Caco-2 (cell line): ENCODE data around the gene NBR1. TPM values are rescaled to one million over a fixed set of nuclear protein-coding genes. Genes with fewer than 3 reads are reported as not detected.

Experiments
- BruUV-seq: library from RNA; stranded (reverse); fragments of 400-500 nt; replicated peaks from 2 replicates; lab custom pipeline; 2021; lab: Mats Ljungman, UMichigan
- CTCF ChIA-PET: fragments of 300-600 bp; sonication (Branson Sonifier 250); formaldehyde crosslinking; loops from one replicate; lab custom pipeline; 2022; ENCODE audit warnings: antibody characterized with exemption; lab: Charles Lee
- POLR2A ChIA-PET: fragments of 300-600 bp; sonication (Branson Sonifier 250); formaldehyde crosslinking; loops from one replicate; lab custom pipeline; 2022; ENCODE audit warnings: antibody characterized with exemption; lab: Charles Lee
- DNase-seq, 2 experiments: peaks; one replicate each; pipeline versions ENCODE4 v3.0.0 to v3.0.0-alpha.2; 2020 to 2022
- H3K27me3 ChIP-seq: replicated peaks from 2 replicates; pipeline ENCODE4 v1.6.0; 2011; ENCODE audit warnings: low read length; ENCODE audit not compliant: control insufficient read depth, insufficient read depth
- H3K36me3 ChIP-seq: 2 replicates; pipeline ENCODE4 v1.5.1; 2011; ENCODE audit warnings: low read length; ENCODE audit not compliant: control insufficient read depth, insufficient read depth
- H3K4me1 ChIP-seq: fragments of 250-450 bp; sonication (Bioruptor Pico); 2 replicates; pipeline ENCODE4 v1.5.1; 2020; ENCODE audit warnings: mild to moderate bottlenecking
- H3K4me3 ChIP-seq: 2 replicates; pipeline ENCODE4 v1.5.1; 2011; ENCODE audit warnings: low read depth, mild to moderate bottlenecking, control low read depth, low read length
- H3K9me3 ChIP-seq: fragments of 250-450 bp; sonication (Bioruptor Pico); 2 replicates; pipeline ENCODE4 v1.5.1; 2020; ENCODE audit warnings: mild to moderate bottlenecking, moderate library complexity
- H3K27ac Mint-ChIP-seq: one replicate; pipeline ENCODE4 v1.8.0; 2022; ENCODE audit warnings: mixed read lengths; ENCODE audit not compliant: unreplicated experiment
- H3K27me3 Mint-ChIP-seq: one replicate; pipeline ENCODE4 v1.8.0; 2022; ENCODE audit warnings: mixed read lengths; ENCODE audit not compliant: insufficient read depth, unreplicated experiment
- H3K36me3 Mint-ChIP-seq: one replicate; pipeline ENCODE4 v1.8.0; 2022; ENCODE audit warnings: mild to moderate bottlenecking, mixed read lengths; ENCODE audit not compliant: insufficient read depth, unreplicated experiment
- H3K4me1 Mint-ChIP-seq: one replicate; pipeline ENCODE4 v1.8.0; 2022; ENCODE audit warnings: low read depth, mixed read lengths; ENCODE audit not compliant: unreplicated experiment
- H3K4me3 Mint-ChIP-seq: one replicate; pipeline ENCODE4 v1.8.0; 2022; ENCODE audit warnings: mild to moderate bottlenecking, moderate library complexity, mixed read lengths; ENCODE audit not compliant: unreplicated experiment
- H3K9me3 Mint-ChIP-seq: one replicate; pipeline ENCODE4 v1.8.0; 2022; ENCODE audit warnings: mixed read lengths; ENCODE audit not compliant: unreplicated experiment
- CTCF ChIP-seq, 2 experiments: fragments of 200-600 bp in 1 of 2; IDR thresholded peaks; 1 replicate in 1 of 2; 2 replicates in 1 of 2; pipeline versions ENCODE4 v1.5.1 to v1.8.0; 2011 to 2022; ENCODE audit warnings: antibody characterized with exemption in 1 of 2, control low read depth in 1 of 2, inconsistent platforms in 1 of 2, low read depth in 1 of 2, low read length in 1 of 2, mild to moderate bottlenecking in 1 of 2, moderate library complexity in 1 of 2; ENCODE audit not compliant: insufficient read depth in 1 of 2, severe bottlenecking in 1 of 2, unreplicated experiment in 1 of 2
- intact Hi-C: fragments of 100-400 bp; cut with micrococcal nuclease; formaldehyde crosslinking; loops from one replicate; pipeline ENCODE4 v1.10.0; 2022; ENCODE audit not compliant: unreplicated experiment
- total RNA-seq: library from RNA; stranded (reverse); gene quantifications from 2 replicates; pipeline ENCODE4 v1.2.3, GENCODE V29; 2022

Gene NBR1
- total RNA-seq, 1 experiment from 2014 or later = 53.9 TPM

GRCh38 chr17:43212641-43213490 lies 41.9 kb downstream of the NBR1 start:
- POLR2A ChIA-PET = interaction anchor here (0.5 to 3.7 kb wide), 4 partner anchors 9 to 103 kb away, joined by 3 to 30 read pairs (median 4); partner anchors contain the start of gene NBR1
- no peaks in the 10 kb centered on the region for H3K9me3 ChIP-seq
- H3K27ac Mint-ChIP-seq = peak overlapping the region; percentile 77
- TF ChIP-seq CTCF (IDR thresholded peaks at IDR 0.05; ENCODE audit: insufficient read depth in 1 of 2, low read depth in 1 of 2, low read length in 1 of 2, severe bottlenecking in 1 of 2, unreplicated experiment in 1 of 2) = no peak
- peak overlapping the region; percentile 92 for H3K4me3 Mint-ChIP-seq
- H3K36me3 ChIP-seq = peaks cover 2% of the 10 kb centered on the region
- H3K4me3 ChIP-seq = no peak overlapping the region; the same call in 1 of the 2 replicates
- intact Hi-C loops = loop anchor here (1.0 kb wide), 1 partner anchor 41 kb away; no protein-coding TSS in a partner anchor
- peak in 1 of 2 experiments; percentile 28 for DNase-seq
- H3K9me3 Mint-ChIP-seq = no peaks in the 10 kb centered on the region
- H3K27me3 ChIP-seq = no peaks in the 10 kb centered on the region
- H3K27me3 Mint-ChIP-seq = no peaks in the 10 kb centered on the region
- peaks cover 26% of the 10 kb centered on the region for H3K4me1 ChIP-seq
- CTCF ChIA-PET = interaction anchor here (0.9 to 2.5 kb wide), 3 partner anchors 9 to 41 kb away, joined by 3 to 10 read pairs (median 3); partner anchors contain the start of gene NBR1
- no TSS peak for BruUV-seq
- H3K4me1 Mint-ChIP-seq = peaks cover 10% of the 10 kb centered on the region
- peaks cover 15% of the 10 kb centered on the region for H3K36me3 Mint-ChIP-seq

GRCh38 chr17:43213545-43213944 lies 42.5 kb downstream of the NBR1 start:
- Mint-ChIP-seq H3K36me3 (peaks cover 11% of the 10 kb centered on the region), H3K27me3 (no peaks in the 10 kb centered on the region), H3K4me3 (no peak overlapping the region), H3K27ac (no peak overlapping the region), H3K9me3 (no peaks in the 10 kb centered on the region), H3K4me1 (peaks cover 10% of the 10 kb centered on the region)
- no peak for TF ChIP-seq CTCF (IDR thresholded peaks at IDR 0.05; ENCODE audit: insufficient read depth in 1 of 2, low read depth in 1 of 2, low read length in 1 of 2, severe bottlenecking in 1 of 2, unreplicated experiment in 1 of 2)
- no peaks in the 10 kb centered on the region for H3K27me3 ChIP-seq
- H3K4me1 ChIP-seq = peaks cover 26% of the 10 kb centered on the region
- H3K9me3 ChIP-seq = no peaks in the 10 kb centered on the region
- H3K36me3 ChIP-seq = peaks cover 2% of the 10 kb centered on the region
- H3K4me3 ChIP-seq = no peak overlapping the region
- CTCF ChIA-PET = no interaction called here
- peak in 1 of 2 experiments; percentile 5 for DNase-seq
- BruUV-seq = no TSS peak
- POLR2A ChIA-PET = interaction anchor here (0.7 to 3.7 kb wide), 2 partner anchors 102 to 534 kb away, joined by 4 to 30 read pairs; no protein-coding TSS in a partner anchor
- intact Hi-C loops = no loop called here

- Histone ChIP-seq H3K36me3 (peaks cover 2% of the 10 kb centered on the region), H3K9me3 (no peaks in the 10 kb centered on the region), H3K4me3 (no peak overlapping the region), H3K4me1 (peaks cover 26% of the 10 kb centered on the region), H3K27me3 (no peaks in the 10 kb centered on the region)
- ChIA-PET CTCF (interaction anchor here (0.6 kb wide), 1 partner anchor 28 kb away, joined by 3 read pairs; no protein-coding TSS in a partner anchor), POLR2A (no interaction called here)
- no peaks in the 10 kb centered on the region for H3K27me3 Mint-ChIP-seq
- TF ChIP-seq CTCF (IDR thresholded peaks at IDR 0.05; ENCODE audit: insufficient read depth in 1 of 2, low read depth in 1 of 2, low read length in 1 of 2, severe bottlenecking in 1 of 2, unreplicated experiment in 1 of 2) = no peak
- no peak overlapping the region for H3K27ac Mint-ChIP-seq
- BruUV-seq = no TSS peak
- intact Hi-C loops = no loop called here
- no peaks in the 10 kb centered on the region for H3K9me3 Mint-ChIP-seq
- peaks cover 11% of the 10 kb centered on the region for H3K36me3 Mint-ChIP-seq
- H3K4me3 Mint-ChIP-seq = no peak overlapping the region
- no peak for DNase-seq
- H3K4me1 Mint-ChIP-seq = peaks cover 10% of the 10 kb centered on the region
Observed at GRCh38 chr17:43215341-43215740, 44.3 kb downstream of the NBR1 start.
